ENCODE results near the gene ACTMAP.
"Not testable (repeated sequence)": the region's sequence is repeated elsewhere in the genome, so short reads cannot be mapped to it uniquely, and the experiment has no call there.

ACTMAP gene, protein sequence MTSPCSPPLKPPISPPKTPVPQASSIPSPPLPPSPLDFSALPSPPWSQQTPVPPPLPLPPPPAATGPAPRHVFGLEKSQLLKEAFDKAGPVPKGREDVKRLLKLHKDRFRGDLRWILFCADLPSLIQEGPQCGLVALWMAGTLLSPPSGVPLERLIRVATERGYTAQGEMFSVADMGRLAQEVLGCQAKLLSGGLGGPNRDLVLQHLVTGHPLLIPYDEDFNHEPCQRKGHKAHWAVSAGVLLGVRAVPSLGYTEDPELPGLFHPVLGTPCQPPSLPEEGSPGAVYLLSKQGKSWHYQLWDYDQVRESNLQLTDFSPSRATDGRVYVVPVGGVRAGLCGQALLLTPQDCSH

DNA sequence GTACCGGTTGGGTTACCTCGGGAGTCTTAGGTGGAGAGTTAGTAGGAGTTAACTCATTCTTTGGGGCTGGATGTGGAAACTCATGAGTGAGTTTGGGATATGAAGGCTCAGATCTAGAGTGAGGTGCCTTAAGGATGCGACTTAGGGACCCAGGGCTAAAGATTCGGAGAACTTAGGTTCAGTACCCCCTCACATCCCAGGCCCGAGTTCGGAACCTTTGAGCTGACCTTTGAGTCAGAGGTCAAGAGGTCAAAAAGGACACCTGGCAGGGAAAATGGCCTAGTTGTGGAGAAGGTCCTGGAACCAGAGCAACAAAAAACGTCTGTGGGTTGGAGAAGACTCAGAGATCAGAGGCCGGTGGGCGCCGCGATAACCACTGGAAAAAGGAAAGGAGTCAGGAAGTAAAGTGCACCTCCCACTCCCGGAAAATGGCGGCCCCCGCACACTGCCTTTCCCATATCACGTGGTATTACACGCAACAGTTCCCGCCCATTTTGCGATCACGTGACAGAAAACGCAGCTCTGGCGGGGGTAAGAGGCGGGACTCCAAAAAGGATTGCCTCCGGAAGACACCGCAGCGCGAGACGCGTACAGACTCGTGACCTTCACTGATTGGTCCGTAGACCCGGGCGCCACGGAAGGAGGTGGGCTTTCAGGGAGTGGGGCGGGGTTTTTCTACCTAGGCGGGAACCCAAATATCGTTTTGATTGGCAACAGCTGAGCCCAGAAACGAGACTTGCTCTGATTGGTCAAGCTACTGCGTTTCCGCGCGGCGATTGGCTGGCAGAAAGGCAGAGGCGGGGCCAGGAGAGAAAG, at the start of gene ACTMAP:
Gene ACTMAP, minus strand, starts transcription at position 420 of the 816 bp plus-strand sequence. CDS start 674 bp downstream, outside the sequence.
- DNase-seq, result peak; percentile 97

DNA sequence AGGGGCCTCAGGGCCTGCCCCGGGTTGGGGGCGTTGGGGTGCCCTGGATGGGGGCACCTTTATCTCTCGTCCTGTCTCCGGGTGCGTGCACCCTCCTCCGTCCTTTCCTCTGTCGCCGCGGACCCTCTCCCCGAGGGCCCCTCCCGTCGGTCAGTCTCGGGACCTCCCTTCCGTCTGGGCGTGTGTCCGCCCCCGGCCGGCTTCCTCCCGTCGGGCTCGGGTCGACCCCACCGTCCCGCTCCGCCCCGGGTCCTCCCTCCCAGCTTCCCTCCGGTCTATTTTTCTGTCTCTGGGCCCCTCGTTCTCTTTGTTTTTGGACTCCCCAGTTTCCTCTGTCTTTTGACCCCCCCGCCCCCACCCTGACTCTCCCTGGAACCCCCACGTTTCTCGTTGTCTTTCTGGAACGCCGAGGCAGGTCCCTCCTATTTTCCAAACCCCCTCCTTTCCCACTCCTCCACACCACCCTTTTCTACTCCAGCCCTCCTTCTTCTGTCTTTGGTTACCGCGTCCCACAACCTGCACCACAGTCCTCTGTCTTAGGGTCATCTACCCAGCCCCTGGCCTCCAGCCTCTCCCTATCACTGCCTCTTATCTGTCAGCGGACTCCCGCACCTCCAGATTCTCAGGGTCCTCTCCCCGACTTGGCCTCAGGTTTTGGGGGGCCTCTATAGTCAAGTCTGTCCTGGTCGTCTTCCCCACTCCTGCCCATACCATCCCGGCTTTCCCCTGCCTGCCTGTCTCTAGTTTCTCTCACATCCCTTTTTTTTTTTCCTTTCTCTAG, 49.5 kb upstream of the ACTMAP start:
- no peak for DNase-seq

DNA sequence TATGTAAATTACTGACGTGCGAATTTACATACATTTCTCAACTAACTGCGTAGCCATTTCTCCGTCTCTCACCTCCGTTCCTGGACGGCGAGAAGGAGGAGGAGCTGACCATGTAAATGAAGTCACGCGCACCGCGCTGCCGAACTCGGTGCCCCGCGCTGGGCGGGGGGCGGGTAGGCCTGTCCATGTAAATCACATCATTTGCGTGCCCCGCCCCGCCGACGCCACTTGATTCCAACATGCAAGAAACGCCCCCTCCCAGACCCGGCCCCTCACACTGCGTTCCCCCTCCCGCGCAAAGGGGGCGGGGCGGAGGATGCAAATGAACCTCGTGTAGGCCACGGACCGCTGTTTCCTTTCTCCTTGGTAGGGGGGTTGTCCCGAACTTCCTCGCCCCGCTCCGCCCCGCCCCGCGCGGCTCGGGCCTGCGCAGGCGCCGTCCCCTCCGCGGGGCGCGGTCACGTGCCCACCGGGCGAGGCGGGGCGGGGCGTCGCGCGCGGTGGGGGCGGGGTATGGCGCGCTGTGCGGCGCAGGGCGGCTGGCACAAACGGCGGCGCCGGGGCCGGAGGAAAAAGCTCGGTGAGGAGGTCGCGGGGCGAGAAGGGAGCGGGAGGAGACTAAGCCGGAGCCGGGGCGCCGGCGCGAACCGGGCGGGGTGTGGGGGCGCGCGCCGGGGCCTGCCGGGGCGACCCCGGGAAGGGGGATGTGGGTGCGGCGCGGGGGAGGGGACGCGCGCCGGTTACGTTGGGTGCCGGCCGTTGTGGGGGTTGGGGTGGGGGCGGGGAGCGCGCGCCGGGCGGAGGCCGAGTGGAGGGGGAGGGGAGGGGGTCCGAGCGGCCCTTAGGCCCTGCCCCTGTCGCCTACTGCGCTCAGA, 48.6 kb upstream of the ACTMAP start, which contains the start of gene EGLN2:
Gene EGLN2, plus strand, starts transcription at position 509 of the 875 bp plus-strand sequence. CDS start 1,382 bp downstream, outside the sequence.
- DNase-seq, result peak; percentile 100

DNA sequence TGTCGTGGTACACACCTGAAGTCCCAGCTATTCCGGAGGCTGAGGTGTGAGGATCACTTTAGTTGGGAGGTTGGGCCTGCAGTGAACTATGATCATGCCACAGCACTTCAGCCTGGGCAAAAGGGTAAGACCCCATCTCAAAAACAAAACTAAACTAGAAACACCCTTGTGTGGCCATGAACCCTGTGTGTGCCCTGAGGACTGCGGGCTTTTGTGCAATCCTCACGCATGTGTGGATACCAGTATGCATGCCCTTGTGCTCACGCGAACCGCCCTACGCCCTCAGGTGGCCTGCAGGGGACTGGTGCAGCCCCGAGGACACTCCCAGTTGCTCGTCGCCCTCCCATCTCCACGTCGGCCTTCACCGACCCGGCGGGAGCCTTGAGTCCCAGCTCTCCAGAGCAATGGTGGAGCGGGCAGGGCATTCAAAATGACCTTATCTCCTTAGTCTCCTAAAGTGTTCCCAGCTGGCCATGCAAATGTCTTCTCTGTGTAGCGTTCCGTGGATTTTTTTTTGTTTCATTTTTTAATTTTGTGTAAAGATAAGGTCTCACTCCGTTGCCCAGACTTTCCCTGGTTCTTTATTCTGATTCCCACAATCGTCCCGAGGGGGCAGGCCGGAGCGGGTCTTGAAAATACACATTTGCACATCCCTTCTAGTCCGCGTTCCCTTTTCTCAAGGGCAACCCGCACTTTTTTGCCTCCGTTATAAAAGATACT, 47.8 kb upstream of the ACTMAP start:
- DNase-seq, result peak; percentile 61

DNA sequence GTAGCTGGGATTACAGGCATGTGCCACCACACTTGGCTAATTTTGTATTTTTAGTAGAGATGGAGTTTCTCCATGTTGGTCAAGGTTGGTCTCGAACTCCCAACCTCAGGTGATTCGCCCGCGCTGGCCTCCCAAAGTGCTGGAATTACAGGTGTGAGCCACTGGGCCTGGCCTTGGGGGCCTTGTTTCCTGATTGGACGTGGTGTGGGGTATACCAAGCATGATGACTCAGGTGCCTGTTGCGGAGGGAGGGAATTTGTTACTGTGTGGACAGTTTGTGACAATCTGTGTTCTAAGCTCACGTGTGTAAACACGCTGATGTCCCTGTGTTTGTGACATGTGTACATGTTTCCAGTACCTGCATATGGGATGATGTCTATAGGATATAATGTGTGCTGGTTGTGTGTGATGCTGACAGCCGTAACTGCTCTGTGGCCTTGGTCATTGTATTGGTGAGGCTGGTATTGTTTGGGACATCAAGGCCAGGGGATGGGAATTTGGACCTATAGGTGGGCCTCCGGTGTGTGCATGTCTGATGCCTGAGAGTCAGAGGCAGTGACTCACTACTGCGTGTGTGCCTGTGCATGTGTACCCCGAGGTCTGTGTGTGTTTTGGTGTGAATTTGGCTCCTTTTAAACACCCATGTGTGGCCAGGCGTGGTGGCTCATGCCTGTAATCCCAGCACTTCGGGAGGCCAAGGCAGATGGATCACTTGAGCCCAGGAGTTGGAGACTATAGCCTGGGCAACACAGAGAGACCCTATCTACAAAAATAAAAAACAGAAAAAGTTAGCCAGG, 47.1 kb upstream of the ACTMAP start:
- DNase-seq, result no peak

DNA sequence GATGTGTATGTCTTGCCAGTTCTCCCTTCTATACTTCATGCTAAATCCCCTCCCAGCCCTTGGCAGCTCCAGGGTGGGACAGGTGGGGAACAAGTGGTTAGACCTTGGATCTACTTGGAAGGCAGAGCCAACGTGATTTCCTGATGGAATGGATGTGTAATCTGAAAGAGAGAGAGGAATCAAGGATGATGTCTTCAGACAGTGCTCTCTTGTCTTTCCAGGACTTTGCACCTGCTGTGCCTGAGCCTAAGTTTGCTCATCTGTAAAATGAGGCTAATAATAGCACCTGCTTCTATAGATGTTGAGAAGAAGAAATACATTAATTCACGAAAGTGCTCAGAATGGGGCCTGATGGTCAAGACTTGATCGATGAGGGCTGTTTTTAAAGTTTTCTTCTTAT, 41.7 kb upstream of the ACTMAP start:
- no peak for DNase-seq

DNA sequence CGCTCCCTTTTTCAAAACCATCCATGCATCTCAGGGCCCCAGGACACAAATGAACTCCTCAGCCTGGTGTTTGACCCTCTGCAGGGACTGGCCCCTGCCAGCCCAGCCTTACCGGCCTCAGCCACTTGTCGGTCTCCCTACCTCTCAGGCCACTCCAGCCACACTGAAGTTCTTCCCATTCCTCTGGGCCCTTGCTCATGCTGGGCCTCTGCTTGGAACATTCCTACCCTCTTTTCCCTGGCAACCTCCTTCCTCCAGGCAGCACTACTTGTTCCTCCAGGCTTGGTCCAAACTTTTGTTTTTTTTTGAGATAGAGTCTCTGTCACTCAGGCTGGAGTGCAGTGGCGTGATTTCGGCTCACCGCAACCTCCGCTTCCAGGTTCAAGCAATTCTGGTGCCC, 41.1 kb upstream of the ACTMAP start:
- no peak for DNase-seq

DNA sequence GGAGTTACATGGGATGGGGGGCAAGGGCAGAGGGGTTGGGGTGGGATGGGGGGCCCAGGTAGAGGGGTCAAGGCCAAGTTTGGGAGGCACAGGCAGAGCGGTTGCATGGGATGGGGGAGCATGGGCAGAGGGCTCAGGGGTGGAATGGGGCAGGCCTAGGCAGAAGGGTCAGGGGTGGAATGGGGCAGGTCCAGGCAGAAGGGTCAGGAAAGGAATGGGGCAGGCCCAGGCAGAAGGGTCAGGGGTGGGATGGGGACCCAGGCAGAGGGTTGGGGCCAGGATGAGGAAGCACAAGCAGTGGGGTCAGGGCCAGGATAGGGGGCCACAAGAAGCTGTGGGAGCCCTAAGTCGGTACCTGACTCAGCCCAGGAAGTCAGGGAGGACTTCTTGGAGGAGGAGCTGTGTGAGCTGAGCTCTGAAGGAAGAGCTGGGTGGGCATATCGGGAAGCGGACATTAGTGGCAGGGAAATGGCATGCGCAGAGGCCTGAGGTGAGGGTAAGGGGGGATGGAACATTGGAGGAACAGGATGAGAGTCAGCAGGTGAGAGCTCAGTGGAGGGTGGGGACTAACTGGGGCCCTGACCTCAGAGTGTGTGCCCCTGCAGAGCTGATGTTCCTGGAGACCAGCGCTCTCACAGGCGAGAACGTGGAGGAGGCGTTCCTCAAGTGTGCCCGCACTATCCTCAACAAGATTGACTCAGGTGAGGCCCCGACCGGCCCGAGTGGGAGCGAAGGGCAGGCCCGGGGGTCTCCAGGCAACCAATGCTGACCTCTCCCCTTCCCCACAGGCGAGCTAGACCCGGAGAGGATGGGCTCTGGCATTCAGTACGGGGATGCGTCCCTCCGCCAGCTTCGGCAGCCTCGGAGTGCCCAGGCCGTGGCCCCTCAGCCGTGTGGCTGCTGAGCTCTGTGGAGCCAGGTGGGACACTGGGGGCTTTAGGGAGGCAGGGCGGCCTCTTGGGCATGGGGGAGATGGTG, 36.1 kb upstream of the ACTMAP start:
- no peak for DNase-seq

DNA sequence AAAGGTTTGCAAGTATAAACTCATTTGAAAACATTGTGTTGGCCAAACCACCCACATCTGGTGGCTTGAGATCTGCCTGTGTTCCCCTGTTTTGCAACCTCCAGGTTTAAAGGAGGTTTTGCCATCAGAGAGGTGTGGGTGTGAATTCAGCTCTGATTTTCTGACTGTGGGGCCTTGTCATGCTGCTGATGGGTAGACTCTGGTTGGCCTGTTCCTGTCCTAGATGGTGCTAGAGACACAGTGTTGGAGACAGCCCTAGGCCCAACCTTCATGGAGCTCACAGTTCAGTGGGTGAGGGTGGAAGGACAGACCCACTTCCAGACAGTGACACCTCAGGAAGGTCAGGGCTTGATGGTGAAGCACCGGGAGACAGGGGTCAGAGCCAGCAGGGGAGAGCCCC, 35.2 kb upstream of the ACTMAP start:
- no peak for DNase-seq

DNA sequence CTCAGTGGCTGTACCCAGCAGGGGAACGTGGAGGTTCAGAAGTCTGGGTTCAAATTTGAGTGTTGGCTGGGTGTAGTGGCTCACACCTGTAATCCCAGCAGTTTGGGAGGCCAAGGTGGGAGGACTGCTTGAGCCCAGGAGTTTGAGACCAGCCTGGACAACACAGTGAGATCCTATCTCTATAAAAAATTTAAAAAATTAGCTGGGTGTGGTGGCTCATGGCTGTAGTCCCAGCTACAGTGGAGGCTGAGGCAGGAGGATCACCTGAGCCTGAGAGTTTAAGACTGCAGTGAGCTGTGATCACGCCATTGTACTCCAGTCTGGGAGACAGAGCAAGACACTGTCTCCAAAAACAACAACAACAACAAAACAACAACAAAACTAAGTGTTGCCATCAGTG, 33.9 kb upstream of the ACTMAP start:
- DNase-seq, result not testable (repeated sequence)

DNA sequence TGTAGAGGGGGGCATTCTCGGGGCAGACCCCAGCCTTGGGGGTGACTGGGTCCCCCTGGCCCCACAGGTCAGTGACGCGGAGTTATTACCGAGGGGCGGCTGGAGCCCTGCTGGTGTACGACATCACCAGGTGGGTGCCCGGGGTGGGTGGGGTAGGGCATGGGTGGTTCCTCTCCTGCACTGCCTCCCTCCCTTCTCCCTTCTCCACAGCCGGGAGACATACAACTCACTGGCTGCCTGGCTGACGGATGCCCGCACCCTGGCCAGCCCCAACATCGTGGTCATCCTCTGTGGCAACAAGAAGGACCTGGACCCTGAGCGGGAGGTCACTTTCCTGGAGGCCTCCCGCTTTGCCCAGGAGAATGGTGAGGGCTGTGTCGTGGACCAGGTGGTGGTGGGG, 33.4 kb upstream of the ACTMAP start:
- DNase-seq, result no peak

DNA sequence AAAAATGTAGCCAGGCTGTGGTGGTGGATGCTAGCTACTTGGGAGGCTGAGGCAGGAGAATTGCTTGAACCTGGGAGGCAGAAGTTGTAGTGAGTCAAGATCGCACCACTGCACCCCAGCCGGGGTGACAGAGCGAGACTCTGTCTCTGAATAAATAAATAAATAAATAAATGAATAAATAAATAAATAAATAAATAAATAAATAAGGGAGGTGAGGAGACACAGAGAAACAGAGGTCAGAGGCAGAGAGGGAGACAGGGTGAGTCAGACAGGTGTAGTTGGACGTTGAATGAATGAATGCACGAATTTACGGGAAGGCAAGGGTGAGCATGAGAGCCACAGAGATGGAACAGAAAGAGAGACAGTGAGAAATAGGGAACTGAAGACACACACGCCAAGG, 30.9 kb upstream of the ACTMAP start:
- no peak for DNase-seq

DNA sequence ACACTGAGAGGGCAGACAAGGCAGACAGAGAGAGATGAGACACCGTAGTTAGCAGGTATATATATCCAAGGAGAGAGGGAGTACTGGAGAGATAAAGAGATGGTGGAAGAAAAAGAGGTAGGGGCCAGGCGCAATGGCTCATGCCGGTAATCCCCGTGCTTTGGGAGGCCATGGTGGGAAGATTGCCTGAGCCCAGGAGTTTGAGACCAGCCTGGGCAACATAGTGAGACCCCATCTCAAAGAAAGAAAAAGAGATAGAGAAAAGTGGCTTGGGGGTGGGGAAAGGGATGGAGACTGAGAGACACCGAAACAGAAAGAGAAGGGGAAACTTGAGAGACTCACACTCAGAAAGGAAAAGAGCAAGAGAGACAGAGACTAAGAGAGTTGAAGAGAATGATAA, 30.3 kb upstream of the ACTMAP start:
- no peak for DNase-seq

DNA sequence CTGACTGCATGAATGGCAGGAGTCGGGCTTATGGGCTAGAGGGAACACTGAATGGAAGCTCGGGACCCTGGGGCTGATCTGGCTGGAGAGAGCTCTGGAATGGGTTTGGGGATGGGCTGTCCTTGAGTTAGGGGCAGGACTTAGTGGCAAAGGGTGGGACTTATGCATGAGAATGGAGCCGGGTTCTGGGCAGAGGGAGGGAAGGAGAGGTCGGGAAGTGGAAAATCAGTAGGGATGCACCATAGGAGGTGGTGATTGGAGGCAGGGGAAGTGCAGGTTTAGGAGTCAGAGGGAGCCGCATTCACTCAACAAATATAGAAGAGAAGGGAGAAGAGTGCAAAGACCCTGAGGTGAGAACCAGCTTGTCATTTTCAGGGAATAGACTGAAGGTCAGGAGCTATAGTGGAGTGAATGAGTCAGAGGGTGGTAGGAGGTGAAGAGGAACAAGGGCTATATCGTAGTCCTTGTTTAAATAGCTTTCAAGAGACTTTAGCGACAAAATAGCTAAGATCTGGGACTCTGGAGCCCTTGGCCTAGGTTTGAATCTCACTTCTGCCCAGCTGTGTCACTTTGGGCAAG, 28.5 kb upstream of the ACTMAP start:
- DNase-seq, result no peak

DNA sequence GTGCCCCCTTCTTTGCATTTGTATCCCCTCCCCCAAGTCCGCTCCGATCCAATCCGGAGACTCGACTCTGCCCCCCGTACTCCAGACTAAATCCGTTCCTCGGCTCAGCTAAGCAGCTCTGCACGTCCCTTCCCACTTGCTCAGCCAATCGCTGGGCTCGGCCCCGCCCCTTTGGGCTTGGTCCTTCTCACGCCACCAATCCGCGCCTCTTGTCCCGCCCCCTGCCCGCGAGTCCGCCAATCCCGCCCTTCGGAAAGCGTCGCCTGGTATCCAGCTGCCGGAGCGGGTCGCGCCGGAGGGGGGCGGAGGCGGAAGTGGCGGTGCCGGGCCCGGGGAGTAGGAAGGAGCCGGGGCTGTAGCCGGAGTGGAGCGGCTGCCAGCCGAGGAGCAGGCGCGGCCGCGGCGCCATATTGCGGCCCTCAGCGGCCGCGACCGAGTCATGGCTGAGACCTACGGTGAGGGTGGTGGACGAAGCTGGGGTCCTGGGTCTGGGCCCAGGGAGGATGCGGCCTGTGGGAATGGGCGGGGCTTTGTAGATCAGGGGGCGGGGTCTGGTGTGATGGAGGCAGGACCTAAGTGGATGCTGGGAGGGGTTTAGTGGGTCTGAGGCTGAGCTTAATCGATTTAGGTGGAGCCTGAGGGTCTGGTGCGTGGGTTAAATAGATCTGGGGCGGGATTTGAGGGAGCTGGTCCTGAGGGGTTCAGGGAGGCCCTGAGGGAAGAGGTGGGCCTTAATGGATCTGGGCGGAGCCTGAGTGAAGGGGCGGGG, 27.8 kb upstream of the ACTMAP start, which contains the start of gene RAB4B:
Gene RAB4B, plus strand, starts transcription at position 311 of the 769 bp plus-strand sequence. Its CDS starts 129 bp downstream, at position 440.
- DNase-seq, result peak; percentile 100

DNA sequence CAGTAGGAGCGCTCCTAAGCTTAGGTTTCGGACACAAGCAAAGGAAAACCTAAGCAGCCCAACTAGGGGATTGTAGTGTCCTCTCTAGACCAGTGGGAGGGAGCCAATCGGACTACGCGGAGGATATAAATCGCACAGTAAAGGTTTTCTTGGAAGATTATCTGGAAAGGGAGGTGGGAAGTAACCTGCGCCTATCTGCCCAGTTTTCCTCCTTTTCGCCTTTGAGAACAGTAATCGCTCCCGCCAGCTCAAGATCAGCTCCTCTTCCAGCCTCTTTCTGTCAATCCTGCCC, 27.3 kb upstream of the ACTMAP start:
- no peak for DNase-seq

DNA sequence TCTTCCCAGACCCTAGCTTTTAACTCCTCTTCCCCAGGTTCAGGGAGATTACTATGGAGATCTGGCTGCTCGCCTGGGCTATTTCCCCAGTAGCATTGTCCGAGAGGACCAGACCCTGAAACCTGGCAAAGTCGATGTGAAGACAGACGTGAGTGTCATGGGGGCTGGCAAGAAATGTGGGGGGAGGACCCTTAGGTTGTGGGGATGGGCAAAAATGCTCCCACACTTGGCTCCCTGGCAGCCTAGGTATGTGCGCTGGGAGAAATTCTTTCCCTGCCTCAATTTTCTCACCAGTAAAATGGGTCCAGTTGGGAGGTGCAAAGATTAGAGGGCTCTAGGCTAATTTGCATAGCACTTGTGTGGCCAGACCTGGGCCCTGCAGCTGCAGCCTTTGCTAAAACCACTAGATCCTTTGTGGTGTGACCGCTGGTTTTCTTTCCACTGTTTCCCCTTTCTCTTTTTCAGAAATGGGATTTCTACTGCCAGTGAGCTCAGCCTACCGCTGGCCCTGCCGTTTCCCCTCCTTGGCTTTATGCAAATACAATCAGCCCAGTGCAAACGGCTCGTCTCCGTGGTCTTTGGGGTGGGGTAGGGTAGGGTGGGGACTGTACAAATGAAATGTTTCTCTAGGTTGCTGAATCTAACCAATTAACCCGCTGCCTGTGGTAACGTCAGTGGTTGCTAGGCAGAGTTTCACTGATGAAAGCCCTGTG, 26.8 kb upstream of the ACTMAP start:
- peak; percentile 81 for DNase-seq

DNA sequence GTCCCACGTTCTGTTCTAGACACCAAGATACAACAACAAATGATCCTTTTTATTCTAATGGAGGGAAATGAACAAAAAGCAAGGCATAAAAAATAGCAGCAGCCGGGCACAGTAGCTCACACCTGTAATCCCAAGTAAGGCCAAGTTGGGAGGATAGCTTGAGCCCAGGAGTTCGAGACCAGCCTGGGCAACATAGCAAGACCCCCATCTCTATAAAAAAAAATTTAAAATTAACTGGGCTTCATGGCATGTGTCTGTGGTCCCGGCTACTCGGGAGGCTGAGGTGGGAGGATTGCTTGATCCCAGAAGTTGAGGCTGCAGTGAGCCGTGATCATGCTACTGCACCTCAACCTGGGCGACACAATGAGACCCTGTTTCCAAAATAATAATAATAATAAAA, 26.1 kb upstream of the ACTMAP start:
- DNase-seq, result no peak

Measured in stimulated activated CD4-positive, alpha-beta T cell treated with anti-CD3 and anti-CD28 coated beads, Interleukin-4, amount 100 ng/mL, for 1 hour (primary cell).